ENCODE data around the gene TMX3.

- TF ChIP-seq CTCF (IDR thresholded peaks at IDR 0.05) = no peak
- TF ChIP-seq REST (IDR thresholded peaks at IDR 0.05; ENCODE audit: low read depth, low read length) = no peak
- TF ChIP-seq TAF1 (IDR thresholded peaks at IDR 0.05; ENCODE audit: borderline replicate concordance, low read depth, low read length) = no peak
- TF ChIP-seq GABPA (IDR thresholded peaks at IDR 0.05; ENCODE audit: low read depth) = no peak
- TF ChIP-seq SMC3 (IDR thresholded peaks at IDR 0.05; ENCODE audit: low read depth, low read length) = no peak
- no peak for TF ChIP-seq MAX (IDR thresholded peaks at IDR 0.05; ENCODE audit: low read depth)
- no peak for TF ChIP-seq CHD2 (IDR thresholded peaks at IDR 0.05; ENCODE audit: low read length, partially characterized antibody)
Observed at GRCh38 chr18:68714366-68714711, 569 bp downstream of the TMX3 start.
